Prostate gland (tissue), 2 donors: Measurements from ENCODE around the gene BTF3.

Experiments
- CTCF ChIP-seq, 4 experiments: fragments of 200-600 bp in 2 of 4; fragments of 450-650 bp in 2 of 4; sonication (generic) in 2 of 4; IDR thresholded peaks; 1 replicate in 3 of 4; 2 replicates in 1 of 4; pipeline ENCODE4 v1.5.1; 2016 to 2019; ENCODE audit warnings: antibody characterized with exemption in 4 of 4, mild to moderate bottlenecking in 2 of 4, moderate library complexity in 2 of 4
- POLR2AphosphoS5 ChIP-seq: sonication (generic); formaldehyde crosslinking; IDR thresholded peaks from one replicate; pipeline ENCODE4 v1.6.1; 2017; ENCODE audit warnings: antibody characterized with exemption

- TF ChIP-seq CTCF (IDR thresholded peaks at IDR 0.05) (no peak), POLR2AphosphoS5 (no peak)
Observed at GRCh38 chr5:73534971-73535370, 36.7 kb downstream of the BTF3 start.
